ENCODE measurements around the gene CYTH1.

Gene CYTH1

GRCh38 chr17:78748730-78749317 lies 33.2 kb downstream of the CYTH1 start (continued):
- TF ChIP-seq TSHZ2 (CRISPR knock-in tag; IDR thresholded peaks at IDR 0.05): no peak
- TF ChIP-seq, protein P1, sequence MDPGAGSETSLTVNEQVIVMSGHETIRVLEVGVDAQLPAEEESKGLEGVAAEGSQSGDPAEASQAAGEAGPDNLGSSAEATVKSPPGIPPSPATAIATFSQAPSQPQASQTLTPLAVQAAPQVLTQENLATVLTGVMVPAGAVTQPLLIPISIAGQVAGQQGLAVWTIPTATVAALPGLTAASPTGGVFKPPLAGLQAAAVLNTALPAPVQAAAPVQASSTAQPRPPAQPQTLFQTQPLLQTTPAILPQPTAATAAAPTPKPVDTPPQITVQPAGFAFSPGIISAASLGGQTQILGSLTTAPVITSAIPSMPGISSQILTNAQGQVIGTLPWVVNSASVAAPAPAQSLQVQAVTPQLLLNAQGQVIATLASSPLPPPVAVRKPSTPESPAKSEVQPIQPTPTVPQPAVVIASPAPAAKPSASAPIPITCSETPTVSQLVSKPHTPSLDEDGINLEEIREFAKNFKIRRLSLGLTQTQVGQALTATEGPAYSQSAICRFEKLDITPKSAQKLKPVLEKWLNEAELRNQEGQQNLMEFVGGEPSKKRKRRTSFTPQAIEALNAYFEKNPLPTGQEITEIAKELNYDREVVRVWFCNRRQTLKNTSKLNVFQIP (CRISPR knock-in tag; IDR thresholded peaks at IDR 0.05; ENCODE audit: borderline replicate concordance, low read depth): no peak

DNA sequence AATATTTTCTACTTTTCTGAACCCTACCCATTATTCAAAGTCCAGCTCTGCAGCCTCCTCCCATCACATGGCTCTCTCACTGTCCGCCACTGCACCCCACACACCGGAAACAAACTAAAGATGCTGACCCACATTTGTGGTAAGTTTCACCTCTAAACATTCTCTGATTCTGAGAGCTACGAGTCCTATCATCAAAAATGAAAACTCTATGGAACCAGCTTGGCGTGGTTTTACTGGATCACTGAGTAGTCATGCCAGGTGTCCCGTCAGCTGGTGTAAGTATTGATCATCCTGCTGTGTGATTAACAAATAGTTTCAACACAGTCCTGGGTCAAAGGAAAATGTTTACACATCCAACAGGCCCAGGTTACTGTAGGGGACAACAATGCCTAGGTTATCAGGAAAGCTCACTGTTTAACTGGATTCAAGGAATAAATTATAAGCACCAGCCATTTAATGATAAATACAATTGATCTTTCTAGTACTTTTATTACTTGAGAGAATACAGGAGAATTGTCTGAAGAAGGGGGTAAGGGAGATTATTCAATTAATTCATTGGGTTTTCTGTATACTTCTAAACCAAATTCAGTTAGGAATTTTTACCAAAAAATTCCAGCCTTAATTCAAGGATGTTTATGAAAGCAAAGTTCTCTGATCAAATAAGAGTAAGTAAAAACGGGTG lies 33.9 kb downstream of the CYTH1 start:
- TF ChIP-seq PPARA (CRISPR knock-in tag; IDR thresholded peaks at IDR 0.05; ENCODE audit: borderline replicate concordance) (no peak), ARNTL (CRISPR knock-in tag; IDR thresholded peaks at IDR 0.05; ENCODE audit: borderline replicate concordance, low read depth) (no peak), BACH2 (CRISPR knock-in tag; IDR thresholded peaks at IDR 0.05; ENCODE audit: borderline replicate concordance) (no peak), ZNF565 (CRISPR knock-in tag; conservative IDR thresholded peaks at IDR 0.05; ENCODE audit: low read depth) (no peak)
- TF ChIP-seq, protein P2, sequence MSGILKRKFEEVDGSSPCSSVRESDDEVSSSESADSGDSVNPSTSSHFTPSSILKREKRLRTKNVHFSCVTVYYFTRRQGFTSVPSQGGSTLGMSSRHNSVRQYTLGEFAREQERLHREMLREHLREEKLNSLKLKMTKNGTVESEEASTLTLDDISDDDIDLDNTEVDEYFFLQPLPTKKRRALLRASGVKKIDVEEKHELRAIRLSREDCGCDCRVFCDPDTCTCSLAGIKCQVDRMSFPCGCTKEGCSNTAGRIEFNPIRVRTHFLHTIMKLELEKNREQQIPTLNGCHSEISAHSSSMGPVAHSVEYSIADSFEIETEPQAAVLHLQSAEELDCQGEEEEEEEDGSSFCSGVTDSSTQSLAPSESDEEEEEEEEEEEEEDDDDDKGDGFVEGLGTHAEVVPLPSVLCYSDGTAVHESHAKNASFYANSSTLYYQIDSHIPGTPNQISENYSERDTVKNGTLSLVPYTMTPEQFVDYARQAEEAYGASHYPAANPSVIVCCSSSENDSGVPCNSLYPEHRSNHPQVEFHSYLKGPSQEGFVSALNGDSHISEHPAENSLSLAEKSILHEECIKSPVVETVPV (CRISPR knock-in tag; IDR thresholded peaks at IDR 0.05): no peak
- no peak for ATAC-seq

DNA sequence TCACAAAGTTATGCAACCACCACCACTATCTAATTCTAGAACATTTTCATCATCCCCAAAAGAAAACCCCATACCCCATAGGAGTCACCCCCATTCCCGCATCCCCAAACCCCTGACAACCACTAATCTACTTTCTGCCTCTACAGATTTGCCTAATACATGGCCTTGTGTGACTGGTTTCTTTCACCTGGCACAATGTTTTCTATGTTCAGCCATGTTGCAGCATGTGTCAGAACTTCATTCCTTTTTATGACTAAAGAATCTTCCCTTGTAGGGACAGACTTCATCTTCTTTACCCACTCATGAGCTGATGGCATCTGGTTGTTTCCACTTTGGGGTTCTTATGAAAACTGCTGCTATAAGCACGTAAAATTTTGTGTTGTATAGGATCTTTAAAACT lies 34.6 kb downstream of the CYTH1 start:
- no peak for ATAC-seq
- TF ChIP-seq TCF4 (CRISPR knock-in tag; IDR thresholded peaks at IDR 0.05; ENCODE audit: borderline replicate concordance) (no peak), RARB (CRISPR knock-in tag; IDR thresholded peaks at IDR 0.05) (no peak), ESRRG (CRISPR knock-in tag; IDR thresholded peaks at IDR 0.05) (no peak), TSHZ2 (CRISPR knock-in tag; IDR thresholded peaks at IDR 0.05) (no peak)
- TF ChIP-seq, protein P3, sequence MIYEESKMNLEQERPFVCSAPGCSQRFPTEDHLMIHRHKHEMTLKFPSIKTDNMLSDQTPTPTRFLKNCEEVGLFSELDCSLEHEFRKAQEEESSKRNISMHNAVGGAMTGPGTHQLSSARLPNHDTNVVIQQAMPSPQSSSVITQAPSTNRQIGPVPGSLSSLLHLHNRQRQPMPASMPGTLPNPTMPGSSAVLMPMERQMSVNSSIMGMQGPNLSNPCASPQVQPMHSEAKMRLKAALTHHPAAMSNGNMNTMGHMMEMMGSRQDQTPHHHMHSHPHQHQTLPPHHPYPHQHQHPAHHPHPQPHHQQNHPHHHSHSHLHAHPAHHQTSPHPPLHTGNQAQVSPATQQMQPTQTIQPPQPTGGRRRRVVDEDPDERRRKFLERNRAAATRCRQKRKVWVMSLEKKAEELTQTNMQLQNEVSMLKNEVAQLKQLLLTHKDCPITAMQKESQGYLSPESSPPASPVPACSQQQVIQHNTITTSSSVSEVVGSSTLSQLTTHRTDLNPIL (CRISPR knock-in tag; IDR thresholded peaks at IDR 0.05; ENCODE audit: low read depth): no peak

DNA sequence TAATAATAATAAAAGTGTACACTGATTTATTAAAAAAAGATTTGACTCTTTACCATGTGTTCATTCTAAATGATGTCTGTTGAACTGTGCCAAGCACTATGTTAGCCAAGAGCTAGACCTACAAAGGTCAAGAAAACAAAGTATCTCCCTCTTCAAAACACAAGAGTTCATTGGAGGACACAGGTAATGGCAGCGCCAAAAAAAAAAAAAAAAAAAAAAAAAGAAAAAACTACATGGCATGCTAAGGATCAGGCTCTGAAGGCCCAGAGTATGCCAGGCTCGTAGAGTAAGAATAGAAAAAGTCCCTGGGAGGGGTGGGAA lies 35.2 kb downstream of the CYTH1 start:
- ATAC-seq: no peak
- TF ChIP-seq TSHZ2 (CRISPR knock-in tag; IDR thresholded peaks at IDR 0.05): no peak
- no peak for TF ChIP-seq TCF4 (CRISPR knock-in tag; IDR thresholded peaks at IDR 0.05; ENCODE audit: borderline replicate concordance)
- TF ChIP-seq TOX (CRISPR knock-in tag; IDR thresholded peaks at IDR 0.05; ENCODE audit: borderline replicate concordance): no peak
- no peak for TF ChIP-seq SNAI2 (CRISPR knock-in tag; IDR thresholded peaks at IDR 0.05)
- TF ChIP-seq CSDC2 (CRISPR knock-in tag; IDR thresholded peaks at IDR 0.05): no peak
- no peak for TF ChIP-seq OSR1 (CRISPR knock-in tag; IDR thresholded peaks at IDR 0.05)
- TF ChIP-seq, protein P2 (CRISPR knock-in tag; IDR thresholded peaks at IDR 0.05): no peak
- no peak for TF ChIP-seq ARNTL (CRISPR knock-in tag; IDR thresholded peaks at IDR 0.05; ENCODE audit: borderline replicate concordance, low read depth)
- TF ChIP-seq, protein P1 (CRISPR knock-in tag; IDR thresholded peaks at IDR 0.05; ENCODE audit: borderline replicate concordance, low read depth): no peak
- TF ChIP-seq ZNF70 (CRISPR knock-in tag; IDR thresholded peaks at IDR 0.05): no peak
- TF ChIP-seq PPARA (CRISPR knock-in tag; IDR thresholded peaks at IDR 0.05; ENCODE audit: borderline replicate concordance): no peak

Measured in SK-N-SH treated with all-trans-retinoic acid at 6 μM for 48 hours (cell line).